ENCODE data around the gene FAM9C. TPM values are rescaled to one million over a fixed set of nuclear protein-coding genes. Genes with fewer than 3 reads are reported as not detected.

The FAM9C gene
- total RNA-seq, 4 donors from 2014 or later = not detected

DNA sequence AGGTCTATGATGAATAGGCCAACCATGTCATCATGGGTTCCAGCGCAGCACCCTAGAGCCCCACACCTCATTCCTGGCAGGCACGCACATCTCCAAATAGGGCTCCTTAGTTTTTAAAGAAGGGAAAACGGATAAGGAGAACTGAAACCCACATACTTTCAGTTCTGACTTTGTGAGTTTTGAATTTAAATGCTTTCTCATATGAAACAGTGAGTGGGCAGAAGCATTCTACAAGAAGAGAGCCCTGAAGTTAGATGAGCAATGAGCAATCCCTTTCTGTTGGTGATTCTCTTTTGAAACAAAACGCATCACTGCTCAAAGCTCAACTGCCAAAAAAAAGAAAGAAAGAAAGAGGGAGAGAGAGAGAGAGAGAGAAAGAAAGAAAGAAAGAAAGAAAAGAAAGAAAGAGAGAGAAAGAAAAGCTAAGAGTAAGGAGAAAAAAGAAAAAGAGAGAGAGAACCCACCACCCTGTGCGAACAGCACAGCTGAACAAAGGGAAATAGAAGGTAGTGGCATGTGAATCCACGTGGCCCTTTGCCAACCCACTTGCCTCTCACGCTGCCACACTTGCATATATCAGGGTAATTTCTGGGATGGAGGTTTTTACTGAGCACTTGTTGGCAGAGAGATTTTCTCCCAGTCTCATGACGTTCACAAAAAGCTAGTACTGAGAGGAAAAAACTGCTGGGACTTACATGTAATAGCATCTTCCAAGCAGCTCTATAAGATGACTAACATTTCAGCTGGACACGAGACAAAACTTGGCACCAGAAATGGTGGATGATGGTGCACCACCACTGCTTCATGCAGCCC lies 38.6 kb downstream of the FAM9C start:
- no peak for TF ChIP-seq POLR2A (IDR thresholded peaks at IDR 0.05)
- TF ChIP-seq, protein P1, sequence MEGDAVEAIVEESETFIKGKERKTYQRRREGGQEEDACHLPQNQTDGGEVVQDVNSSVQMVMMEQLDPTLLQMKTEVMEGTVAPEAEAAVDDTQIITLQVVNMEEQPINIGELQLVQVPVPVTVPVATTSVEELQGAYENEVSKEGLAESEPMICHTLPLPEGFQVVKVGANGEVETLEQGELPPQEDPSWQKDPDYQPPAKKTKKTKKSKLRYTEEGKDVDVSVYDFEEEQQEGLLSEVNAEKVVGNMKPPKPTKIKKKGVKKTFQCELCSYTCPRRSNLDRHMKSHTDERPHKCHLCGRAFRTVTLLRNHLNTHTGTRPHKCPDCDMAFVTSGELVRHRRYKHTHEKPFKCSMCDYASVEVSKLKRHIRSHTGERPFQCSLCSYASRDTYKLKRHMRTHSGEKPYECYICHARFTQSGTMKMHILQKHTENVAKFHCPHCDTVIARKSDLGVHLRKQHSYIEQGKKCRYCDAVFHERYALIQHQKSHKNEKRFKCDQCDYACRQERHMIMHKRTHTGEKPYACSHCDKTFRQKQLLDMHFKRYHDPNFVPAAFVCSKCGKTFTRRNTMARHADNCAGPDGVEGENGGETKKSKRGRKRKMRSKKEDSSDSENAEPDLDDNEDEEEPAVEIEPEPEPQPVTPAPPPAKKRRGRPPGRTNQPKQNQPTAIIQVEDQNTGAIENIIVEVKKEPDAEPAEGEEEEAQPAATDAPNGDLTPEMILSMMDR (IDR thresholded peaks at IDR 0.05 in 4 of 5, conservative IDR thresholded peaks at IDR 0.05 in 1 of 5) = no peak
- Histone ChIP-seq H3K36me3 (no peaks in the 10 kb centered on the region), H3K27me3 (no peaks in the 10 kb centered on the region), H3K4me1 (no peaks in the 10 kb centered on the region), H3K9me3 (no peaks in the 10 kb centered on the region), H3K27ac (no peak overlapping the region), H3K4me3 (no peak overlapping the region)
- ATAC-seq = no peak
- intact Hi-C loops (cut with DNase I; ENCODE audit: low total_unique reads) (no loop called here), in situ Hi-C loops (cut with MboI; ENCODE audit: low sequenced_read_pairs in 4 of 4) (no loop called here)
- DNase-seq = no peak

DNA sequence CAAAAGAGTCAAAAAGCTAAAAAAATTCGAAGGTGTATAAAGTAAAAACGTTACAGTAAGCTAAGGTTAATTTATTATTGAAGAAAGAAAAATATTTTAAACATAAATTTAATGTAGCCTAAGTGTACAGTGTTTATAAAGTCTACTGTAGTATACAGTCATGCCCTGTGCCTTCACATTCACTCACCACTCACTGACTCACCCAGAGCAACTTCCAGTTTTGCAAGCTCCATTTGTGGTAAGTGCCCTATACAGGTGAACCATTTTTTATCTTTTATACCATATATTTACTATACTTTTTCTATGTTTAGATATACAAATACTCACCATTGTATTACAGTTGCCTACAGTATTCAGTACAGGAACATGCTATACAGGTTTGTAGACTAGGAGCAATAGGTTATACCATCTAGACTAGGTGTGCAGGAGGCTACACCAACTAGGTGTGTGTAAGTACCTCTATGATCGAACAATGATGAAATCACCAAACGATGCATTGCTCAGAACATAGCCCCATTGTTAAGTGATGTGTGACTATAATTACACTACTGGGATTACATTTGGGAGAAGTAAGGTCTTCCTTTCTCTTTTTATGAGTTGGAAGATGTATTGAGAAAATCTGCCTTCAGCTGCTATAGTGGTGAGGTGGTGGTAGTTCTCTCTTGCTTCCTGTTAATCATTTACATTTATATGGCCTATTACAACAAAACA lies 42.3 kb downstream of the FAM9C start:
- no peaks in the 10 kb centered on the region for H3K4me1 ChIP-seq
- H3K27me3 ChIP-seq = no peaks in the 10 kb centered on the region
- H3K4me3 ChIP-seq = no peak overlapping the region
- no peaks in the 10 kb centered on the region for H3K9me3 ChIP-seq
- H3K27ac ChIP-seq = no peak overlapping the region
- DNase-seq (no peak), ATAC-seq (no peak)
- intact Hi-C loops (cut with DNase I; ENCODE audit: low total_unique reads) = no loop called here
- no peak for TF ChIP-seq POLR2A (IDR thresholded peaks at IDR 0.05)
- TF ChIP-seq, protein P1 (IDR thresholded peaks at IDR 0.05 in 4 of 5, conservative IDR thresholded peaks at IDR 0.05 in 1 of 5) = no peak
- H3K36me3 ChIP-seq = no peaks in the 10 kb centered on the region
- in situ Hi-C loops (cut with MboI; ENCODE audit: low sequenced_read_pairs in 4 of 4) = no loop called here

DNA sequence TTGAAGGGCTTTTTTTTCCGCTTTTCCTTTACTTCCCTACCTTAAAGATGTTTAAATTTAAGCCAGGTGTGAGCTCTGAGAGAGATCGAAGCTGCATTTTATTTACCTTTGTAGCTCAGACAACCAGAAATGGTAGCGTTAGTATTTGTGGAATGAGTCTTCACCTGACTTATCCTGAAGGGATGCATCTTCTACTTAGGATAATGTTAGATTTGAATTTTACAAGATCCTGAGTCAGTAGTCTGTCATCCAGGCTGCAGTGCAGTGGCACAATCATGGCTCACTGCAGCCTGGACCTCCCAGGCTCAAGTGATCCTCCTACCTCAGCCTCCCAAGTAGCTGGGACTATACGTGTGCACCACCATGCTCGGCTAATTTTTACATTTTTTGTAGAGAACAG lies 43.3 kb downstream of the FAM9C start:
- Histone ChIP-seq H3K27me3 (no peaks in the 10 kb centered on the region), H3K27ac (peak overlapping the region in 2 of 4 donors; percentile 3 to 36), H3K4me3 (no peak overlapping the region), H3K4me1 (no peaks in the 10 kb centered on the region), H3K9me3 (no peaks in the 10 kb centered on the region), H3K36me3 (no peaks in the 10 kb centered on the region)
- intact Hi-C loops (cut with DNase I; ENCODE audit: low total_unique reads) = no loop called here
- ATAC-seq = no peak
- DNase-seq = no peak
- TF ChIP-seq, protein P1 (IDR thresholded peaks at IDR 0.05 in 4 of 5, conservative IDR thresholded peaks at IDR 0.05 in 1 of 5) = no peak
- in situ Hi-C loops (cut with MboI; ENCODE audit: low sequenced_read_pairs in 4 of 4) = no loop called here

DNA sequence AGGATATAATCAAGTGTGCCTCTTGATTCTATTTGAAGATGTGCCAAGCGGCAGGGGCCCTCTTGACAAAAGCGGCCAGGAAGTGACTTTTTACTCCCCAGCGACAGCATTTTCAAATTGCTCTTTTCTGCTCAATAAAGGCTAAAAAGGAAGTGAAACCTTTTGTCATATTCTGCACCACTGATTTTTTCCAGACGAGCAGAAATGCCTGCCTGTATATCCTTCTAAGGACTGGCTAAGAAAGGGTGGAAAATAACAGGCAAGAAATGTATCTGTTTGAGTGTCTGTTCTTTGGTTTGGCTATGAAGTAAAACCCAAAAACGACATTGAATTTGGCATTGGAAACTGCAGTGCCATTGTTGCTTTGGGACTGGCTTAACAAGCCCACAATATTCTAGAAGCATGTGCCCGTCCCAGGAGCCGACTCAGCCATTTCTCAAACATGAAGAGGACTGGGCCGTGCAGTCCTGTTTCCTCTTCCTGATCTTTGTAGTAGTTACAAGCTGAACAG lies 44.1 kb downstream of the FAM9C start:
- DNase-seq = no peak
- intact Hi-C loops (cut with DNase I; ENCODE audit: low total_unique reads) = no loop called here
- TF ChIP-seq, protein P1 (IDR thresholded peaks at IDR 0.05 in 4 of 5, conservative IDR thresholded peaks at IDR 0.05 in 1 of 5) = no peak
- TF ChIP-seq POLR2A (IDR thresholded peaks at IDR 0.05) = no peak
- Histone ChIP-seq H3K36me3 (no peaks in the 10 kb centered on the region), H3K27me3 (no peaks in the 10 kb centered on the region), H3K9me3 (no peaks in the 10 kb centered on the region), H3K4me3 (no peak overlapping the region), H3K4me1 (no peaks in the 10 kb centered on the region), H3K27ac (peak overlapping the region in 3 of 4 donors; percentile 34 to 38 (median 36))
- no peak for ATAC-seq
- in situ Hi-C loops (cut with MboI; ENCODE audit: low sequenced_read_pairs in 4 of 4) = no loop called here
